Ishikawa (cell line): ENCODE measurements around the gene SENP1.

ENCODE experiments used
- CEBPB ChIP-seq: IDR thresholded peaks from 2 replicates; pipeline ENCODE4 v1.6.1; 2012
- CREB1 ChIP-seq: IDR thresholded peaks from 2 replicates; pipeline ENCODE4 v1.6.1; 2012; ENCODE audit warnings: low read depth
- EGR1 ChIP-seq: IDR thresholded peaks from 2 replicates; pipeline ENCODE4 v1.6.1; 2012
- EP300 ChIP-seq: IDR thresholded peaks from 2 replicates; pipeline ENCODE4 v1.6.1; 2012; ENCODE audit warnings: borderline replicate concordance
- FOXM1 ChIP-seq: IDR thresholded peaks from 2 replicates; pipeline ENCODE4 v1.6.1; 2012; ENCODE audit warnings: low read depth, borderline replicate concordance
- NFIC ChIP-seq: IDR thresholded peaks from 2 replicates; pipeline ENCODE4 v1.6.1; 2012
- RAD21 ChIP-seq: IDR thresholded peaks from 2 replicates; pipeline ENCODE4 v1.6.1; 2012; ENCODE audit warnings: low read depth
- TAF1 ChIP-seq: IDR thresholded peaks from 2 replicates; pipeline ENCODE4 v1.6.1; 2012; ENCODE audit warnings: low read depth, mild to moderate bottlenecking
- TCF12 ChIP-seq: IDR thresholded peaks from 2 replicates; pipeline ENCODE4 v1.6.1; 2012; ENCODE audit warnings: low read depth
- TEAD4 ChIP-seq: IDR thresholded peaks from 2 replicates; pipeline ENCODE4 v1.6.1; 2012
- YY1 ChIP-seq: IDR thresholded peaks from 2 replicates; pipeline ENCODE4 v1.6.1; 2012; ENCODE audit warnings: low read depth
- ZBTB7A ChIP-seq: IDR thresholded peaks from 2 replicates; pipeline ENCODE4 v1.6.1; 2012; ENCODE audit warnings: low read depth
- TF ChIP-seq, protein P1 (sequence below): IDR thresholded peaks from 2 replicates; pipeline ENCODE4 v1.6.1; 2012
- TF ChIP-seq, protein P2 (sequence below): IDR thresholded peaks from 2 replicates; pipeline ENCODE4 v1.6.1; 2012
- TF ChIP-seq, protein P3 (sequence below): IDR thresholded peaks from 2 replicates; pipeline ENCODE4 v1.6.1; 2012; ENCODE audit warnings: low read depth, mild to moderate bottlenecking

The SENP1 gene

DNA sequence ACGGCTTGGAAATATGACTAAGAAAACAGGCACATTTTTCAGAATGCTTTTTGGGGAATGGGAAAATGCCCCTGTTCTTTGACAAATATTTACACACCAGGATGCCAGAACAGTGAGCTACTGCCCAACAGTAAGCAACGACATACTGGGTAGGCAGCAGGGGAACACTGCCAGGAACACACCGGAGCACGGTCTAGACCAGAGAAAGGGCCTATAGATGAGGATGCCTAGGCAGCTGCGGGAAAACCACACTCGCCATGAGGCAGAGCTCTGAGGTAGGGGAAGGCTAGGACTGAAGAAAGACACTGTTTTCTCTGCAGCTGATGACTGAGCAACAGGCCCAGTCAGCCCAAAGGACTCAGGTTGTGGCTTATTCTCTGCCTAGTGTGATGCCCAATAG is 55.7 kb downstream of the SENP1 start:
- TF ChIP-seq TAF1: no peak
- TF ChIP-seq, protein P1, sequence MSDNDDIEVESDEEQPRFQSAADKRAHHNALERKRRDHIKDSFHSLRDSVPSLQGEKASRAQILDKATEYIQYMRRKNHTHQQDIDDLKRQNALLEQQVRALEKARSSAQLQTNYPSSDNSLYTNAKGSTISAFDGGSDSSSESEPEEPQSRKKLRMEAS: no peak
- TF ChIP-seq TCF12: no peak
- no peak for TF ChIP-seq FOXM1
- TF ChIP-seq EP300: no peak

DNA sequence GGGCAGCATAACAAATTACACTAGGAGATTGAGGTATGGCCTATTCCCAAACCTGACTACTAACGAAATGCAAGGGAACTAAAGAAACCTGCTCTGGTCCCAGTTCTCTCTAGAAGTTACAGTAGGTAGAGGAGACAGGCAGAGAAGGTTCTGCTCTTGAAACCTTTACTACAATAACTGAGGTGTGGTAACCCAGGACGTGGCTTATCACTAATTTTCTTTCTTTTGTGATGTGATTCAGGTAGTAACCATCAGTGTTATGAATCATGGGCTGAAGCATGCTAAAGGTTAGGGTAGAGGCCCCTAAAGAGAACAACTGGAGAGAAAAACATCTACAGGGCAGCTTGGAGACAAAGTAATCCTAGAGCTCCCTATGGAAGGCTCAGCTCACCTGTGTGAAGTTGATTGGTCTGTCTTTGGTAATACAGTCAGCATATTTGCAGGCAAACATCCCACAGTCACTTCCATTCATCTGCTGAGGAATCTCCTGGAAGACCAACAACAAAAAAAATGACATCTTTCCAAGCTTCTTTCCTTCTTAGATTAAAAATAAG is 59.8 kb downstream of the SENP1 start:
- TF ChIP-seq, protein P1: no peak
- TF ChIP-seq CEBPB (no peak), TCF12 (no peak), CREB1 (no peak), TEAD4 (no peak), RAD21 (no peak), ZBTB7A (no peak), FOXM1 (no peak), TAF1 (no peak), EGR1 (no peak), NFIC (no peak), EP300 (no peak), YY1 (no peak)
- TF ChIP-seq, protein P2, sequence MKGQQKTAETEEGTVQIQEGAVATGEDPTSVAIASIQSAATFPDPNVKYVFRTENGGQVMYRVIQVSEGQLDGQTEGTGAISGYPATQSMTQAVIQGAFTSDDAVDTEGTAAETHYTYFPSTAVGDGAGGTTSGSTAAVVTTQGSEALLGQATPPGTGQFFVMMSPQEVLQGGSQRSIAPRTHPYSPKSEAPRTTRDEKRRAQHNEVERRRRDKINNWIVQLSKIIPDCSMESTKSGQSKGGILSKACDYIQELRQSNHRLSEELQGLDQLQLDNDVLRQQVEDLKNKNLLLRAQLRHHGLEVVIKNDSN: no peak
- TF ChIP-seq, protein P3, sequence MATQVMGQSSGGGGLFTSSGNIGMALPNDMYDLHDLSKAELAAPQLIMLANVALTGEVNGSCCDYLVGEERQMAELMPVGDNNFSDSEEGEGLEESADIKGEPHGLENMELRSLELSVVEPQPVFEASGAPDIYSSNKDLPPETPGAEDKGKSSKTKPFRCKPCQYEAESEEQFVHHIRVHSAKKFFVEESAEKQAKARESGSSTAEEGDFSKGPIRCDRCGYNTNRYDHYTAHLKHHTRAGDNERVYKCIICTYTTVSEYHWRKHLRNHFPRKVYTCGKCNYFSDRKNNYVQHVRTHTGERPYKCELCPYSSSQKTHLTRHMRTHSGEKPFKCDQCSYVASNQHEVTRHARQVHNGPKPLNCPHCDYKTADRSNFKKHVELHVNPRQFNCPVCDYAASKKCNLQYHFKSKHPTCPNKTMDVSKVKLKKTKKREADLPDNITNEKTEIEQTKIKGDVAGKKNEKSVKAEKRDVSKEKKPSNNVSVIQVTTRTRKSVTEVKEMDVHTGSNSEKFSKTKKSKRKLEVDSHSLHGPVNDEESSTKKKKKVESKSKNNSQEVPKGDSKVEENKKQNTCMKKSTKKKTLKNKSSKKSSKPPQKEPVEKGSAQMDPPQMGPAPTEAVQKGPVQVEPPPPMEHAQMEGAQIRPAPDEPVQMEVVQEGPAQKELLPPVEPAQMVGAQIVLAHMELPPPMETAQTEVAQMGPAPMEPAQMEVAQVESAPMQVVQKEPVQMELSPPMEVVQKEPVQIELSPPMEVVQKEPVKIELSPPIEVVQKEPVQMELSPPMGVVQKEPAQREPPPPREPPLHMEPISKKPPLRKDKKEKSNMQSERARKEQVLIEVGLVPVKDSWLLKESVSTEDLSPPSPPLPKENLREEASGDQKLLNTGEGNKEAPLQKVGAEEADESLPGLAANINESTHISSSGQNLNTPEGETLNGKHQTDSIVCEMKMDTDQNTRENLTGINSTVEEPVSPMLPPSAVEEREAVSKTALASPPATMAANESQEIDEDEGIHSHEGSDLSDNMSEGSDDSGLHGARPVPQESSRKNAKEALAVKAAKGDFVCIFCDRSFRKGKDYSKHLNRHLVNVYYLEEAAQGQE: no peak

DNA sequence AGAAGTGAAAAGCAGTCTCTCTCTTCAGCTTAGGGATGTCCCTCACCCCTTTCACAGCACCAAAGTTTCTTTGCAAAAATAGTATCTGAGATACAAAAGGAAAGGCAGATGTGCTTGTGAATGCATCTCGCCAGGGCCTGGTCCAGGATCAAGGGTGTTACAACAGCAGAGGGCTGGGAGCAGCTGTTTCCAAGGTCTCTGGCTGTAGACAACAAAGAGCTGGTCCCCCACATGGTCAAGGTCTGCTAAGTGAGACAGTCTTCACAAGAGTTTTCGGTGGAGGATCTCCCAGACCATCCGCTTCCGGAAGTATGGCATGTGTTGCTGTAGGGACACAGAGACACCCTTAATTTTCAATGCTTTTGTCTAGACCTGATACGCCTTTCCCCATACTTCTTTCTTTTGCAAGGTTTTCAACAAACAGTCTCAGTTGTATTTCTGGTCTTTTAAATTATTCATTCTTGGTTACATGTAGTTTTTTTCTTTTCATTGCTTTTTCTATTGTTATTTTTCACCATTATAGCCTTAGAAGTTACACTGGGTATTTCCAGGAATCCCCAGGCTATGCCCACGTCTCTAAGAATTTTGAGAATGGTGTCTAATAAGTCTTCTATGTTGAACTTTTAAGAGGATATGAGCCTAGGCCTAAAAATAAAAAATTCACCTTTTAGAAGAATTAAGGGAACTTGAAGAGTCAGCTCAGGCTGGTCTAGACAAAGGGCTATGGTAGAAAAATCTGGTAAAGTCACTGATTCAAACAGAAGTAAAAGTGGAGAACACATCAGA is 60.6 kb downstream of the SENP1 start:
- no peak for TF ChIP-seq RAD21
- no peak for TF ChIP-seq FOXM1
- TF ChIP-seq CEBPB: no peak
- no peak for TF ChIP-seq EGR1
- TF ChIP-seq YY1: no peak
- TF ChIP-seq, protein P1: no peak
- TF ChIP-seq TEAD4: no peak
- no peak for TF ChIP-seq EP300
- TF ChIP-seq TCF12: no peak
- TF ChIP-seq, protein P2: no peak
- no peak for TF ChIP-seq TAF1
- TF ChIP-seq ZBTB7A: no peak
- no peak for TF ChIP-seq CREB1
- TF ChIP-seq, protein P3: no peak
- TF ChIP-seq NFIC: no peak

- TF ChIP-seq FOXM1 (no peak), TCF12 (no peak), EGR1 (no peak), TAF1 (no peak), EP300 (no peak), NFIC (no peak), RAD21 (no peak), CREB1 (no peak), TEAD4 (no peak)
- TF ChIP-seq, protein P2: no peak
- TF ChIP-seq, protein P1: no peak
- TF ChIP-seq, protein P3: no peak
Observed at GRCh38 chr12:48044396-48044795, 61.5 kb downstream of the SENP1 start.
